Hepatic stellate cell (primary cell): Measurements from ENCODE around the gene SORCS2.

Experiments used
- DNase-seq: peaks from one replicate; pipeline ENCODE4 v3.0.0; 2011; ENCODE audit warnings: low spot score

Gene SORCS2

GRCh38 chr4:7692451-7693236 lies 500.3 kb downstream of the SORCS2 start:
- no peak for DNase-seq

GRCh38 chr4:7693237-7693608 lies 500.9 kb downstream of the SORCS2 start:
- DNase-seq, result no peak

- no peak for DNase-seq
Observed at GRCh38 chr4:7693711-7694110, 501.4 kb downstream of the SORCS2 start.

- no peak for DNase-seq
Observed at GRCh38 chr4:7694324-7694723, 502.0 kb downstream of the SORCS2 start.

- no peak for DNase-seq
Observed at GRCh38 chr4:7697343-7697742, 505.0 kb downstream of the SORCS2 start.

- DNase-seq, result no peak
Observed at GRCh38 chr4:7697821-7698220, 505.5 kb downstream of the SORCS2 start.

GRCh38 chr4:7698584-7698983 lies 506.2 kb downstream of the SORCS2 start:
- DNase-seq, result no peak

GRCh38 chr4:7699031-7699430 lies 506.7 kb downstream of the SORCS2 start:
- peak; percentile 84 for DNase-seq

- no peak for DNase-seq
Observed at GRCh38 chr4:7699825-7700224, 507.5 kb downstream of the SORCS2 start.

GRCh38 chr4:7700665-7701064 lies 508.3 kb downstream of the SORCS2 start:
- DNase-seq, result no peak

- no peak for DNase-seq
Observed at GRCh38 chr4:7701866-7702649, 509.7 kb downstream of the SORCS2 start.

- DNase-seq, result no peak
Observed at GRCh38 chr4:7703688-7704087, 511.4 kb downstream of the SORCS2 start.

GRCh38 chr4:7704091-7704490 lies 511.8 kb downstream of the SORCS2 start:
- no peak for DNase-seq

- DNase-seq, result no peak
Observed at GRCh38 chr4:7704625-7705024, 512.3 kb downstream of the SORCS2 start.

- no peak for DNase-seq
Observed at GRCh38 chr4:7705062-7705461, 512.7 kb downstream of the SORCS2 start.

GRCh38 chr4:7705593-7705992 lies 513.3 kb downstream of the SORCS2 start:
- DNase-seq, result no peak

- DNase-seq, result no peak
Observed at GRCh38 chr4:7708238-7708637, 515.9 kb downstream of the SORCS2 start.

- DNase-seq, result no peak
Observed at GRCh38 chr4:7708981-7709380, 516.6 kb downstream of the SORCS2 start.

GRCh38 chr4:7709431-7709830 lies 517.1 kb downstream of the SORCS2 start:
- DNase-seq, result no peak

- DNase-seq, result no peak
Observed at GRCh38 chr4:7710126-7710525, 517.8 kb downstream of the SORCS2 start.

- DNase-seq, result no peak
Observed at GRCh38 chr4:7710576-7711306, 518.4 kb downstream of the SORCS2 start.

GRCh38 chr4:7711307-7711963 lies 519.1 kb downstream of the SORCS2 start:
- DNase-seq, result no peak
